K562 (cell line): ENCODE data around the gene GSK3B. TPM values are rescaled to one million over a fixed set of nuclear protein-coding genes. Genes with fewer than 3 reads are reported as not detected.

Experiments
- AFF4 ChIP-seq: sonication (generic); formaldehyde crosslinking; IDR thresholded peaks from 2 replicates; pipeline ENCODE4 v1.8.0; 2023; ENCODE audit warnings: mild to moderate bottlenecking, missing genetic modification reagents
- BRF1 ChIP-seq: IDR thresholded peaks from 3 replicates; pipeline ENCODE4 v1.6.1; 2011; ENCODE audit warnings: borderline replicate concordance, mild to moderate bottlenecking; ENCODE audit not compliant: insufficient read length; ENCODE audit errors: extremely low read depth
- PCBP1 ChIP-seq: fragments of 200-400 bp; formaldehyde crosslinking; IDR thresholded peaks from 2 replicates; pipeline ENCODE4 v1.6.1; 2018; ENCODE audit warnings: mild to moderate bottlenecking, low read depth, low read length; ENCODE audit not compliant: poor library complexity, severe bottlenecking
- SAFB2 ChIP-seq: fragments of 200-400 bp; formaldehyde crosslinking; IDR thresholded peaks from 2 replicates; pipeline ENCODE4 v1.6.1; 2018; ENCODE audit warnings: borderline replicate concordance, low read length, low read depth, moderate library complexity; ENCODE audit not compliant: severe bottlenecking
- TFE3 ChIP-seq: fragments of 450-650 bp; formaldehyde crosslinking; IDR thresholded peaks from 2 replicates; pipeline ENCODE4 v1.4.0; 2020; ENCODE audit warnings: mild to moderate bottlenecking, mixed read lengths
- ZBTB1 ChIP-seq: sonication (generic); formaldehyde crosslinking; IDR thresholded peaks from 2 replicates; pipeline ENCODE4 v1.8.1; 2023; ENCODE audit warnings: missing genetic modification reagents, low read depth, mild to moderate bottlenecking, borderline replicate concordance
- ZBTB17 ChIP-seq: fragments of 450-650 bp; formaldehyde crosslinking; IDR thresholded peaks from 2 replicates; pipeline ENCODE4 v1.4.0; 2020; ENCODE audit warnings: mild to moderate bottlenecking
- ZNF431 ChIP-seq: sonication (generic); formaldehyde crosslinking; IDR thresholded peaks from 2 replicates; pipeline ENCODE4 v1.8.0; 2022; ENCODE audit warnings: mild to moderate bottlenecking, missing genetic modification reagents
- polyA plus RNA-seq, 8 experiments: library from polyadenylated mRNA; depleted of rRNA in 4 of 8; stranded (reverse) in 5 of 8; unstranded in 3 of 8; fragments of >200 nt; fragmentation: Nextera tagmentation in 2 of 8; fragmentation: Illumina TruSeq in 1 of 8; extraction: Ambion mirVana in 2 of 8; extraction: Trizol in 1 of 8; gene quantifications; 2 replicates each; pipeline versions ENCODE4 v1.2.1 to v1.2.3, GENCODE V29; 2011 to 2014; ENCODE audit warnings: inconsistent platforms in 1 of 8, missing spikeins in 1 of 8
- total RNA-seq, 7 experiments: library from RNA; depleted of rRNA in 6 of 7; stranded (reverse); fragments of >200 nt in 6 of 7; fragmentation: Illumina TruSeq in 2 of 7; extraction: Trizol in 2 of 7; gene quantifications; 2 replicates each; pipeline versions ENCODE4 v1.2.1 to v1.2.3, GENCODE V29; 2011 to 2021; ENCODE audit warnings: low replicate concordance in 1 of 7

Gene GSK3B
- total and polyA plus RNA-seq, 9 of the 15 experiments (the other 6 are each of a cell fraction or from before 2014, with no cell fraction given): 4.7 to 25.0 (median 18.7) TPM

- no peak for TF ChIP-seq TFE3 (CRISPR knock-in tag)
- no peak for TF ChIP-seq BRF1
- no peak for TF ChIP-seq ZBTB17 (CRISPR knock-in tag)
- no peak for TF ChIP-seq PCBP1
- no peak for TF ChIP-seq ZNF431 (CRISPR knock-in tag)
- no peak for TF ChIP-seq ZBTB1 (CRISPR knock-in tag)
- TF ChIP-seq SAFB2: no peak
- no peak for TF ChIP-seq AFF4 (CRISPR knock-in tag)
Observed at GRCh38 chr3:120040813-120041377, 53.4 kb downstream of the GSK3B start (continued).
